Kidney (tissue), 14 donors: ENCODE results near the gene SF3A1. TPM values are rescaled to one million over a fixed set of nuclear protein-coding genes. Genes with fewer than 3 reads are reported as not detected.

ENCODE experiments used
- DNase-seq, 5 donors: peaks; one replicate each; pipeline ENCODE4 v3.0.0-alpha.2; 2013 to 2020
- FAIRE-seq: peaks from 2 replicates; lab custom pipeline; 2012; peaks lifted over from hg19 to GRCh38; lab: Jason Lieb, UNC
- H3K27ac ChIP-seq, 2 donors: one replicate each; pipeline ENCODE4 v1.7.0; 2013; ENCODE audit warnings: low read depth in 2 of 2, low read length in 2 of 2, inconsistent platforms in 1 of 2
- H3K27me3 ChIP-seq: one replicate; pipeline ENCODE4 v1.7.1; 2013; ENCODE audit warnings: low read length, inconsistent platforms; ENCODE audit not compliant: control insufficient read depth, insufficient read depth
- H3K36me3 ChIP-seq, 3 donors: one replicate each; pipeline versions ENCODE4 v1.7.0 to v1.7.1; 2013; ENCODE audit warnings: low read length in 3 of 3, control low read depth in 1 of 3, inconsistent platforms in 1 of 3; ENCODE audit not compliant: insufficient read depth in 3 of 3, control insufficient read depth in 2 of 3
- H3K4me1 ChIP-seq, 3 donors: one replicate each; pipeline versions ENCODE4 v1.7.0 to v1.7.1; 2013; ENCODE audit warnings: low read length in 3 of 3, inconsistent platforms in 1 of 3, low read depth in 1 of 3; ENCODE audit not compliant: control insufficient read depth in 2 of 3, insufficient read depth in 2 of 3
- H3K4me3 ChIP-seq, 3 donors: one replicate each; pipeline versions ENCODE4 v1.7.0 to v1.8.1; 2013; ENCODE audit warnings: low read length in 3 of 3, control low read depth in 1 of 3, inconsistent platforms in 1 of 3
- H3K9ac ChIP-seq, 3 donors: one replicate each; pipeline versions ENCODE4 v1.7.0 to v1.7.1; 2013; ENCODE audit warnings: low read length in 3 of 3, control low read depth in 1 of 3, inconsistent platforms in 1 of 3
- H3K9me3 ChIP-seq, 3 donors: one replicate each; pipeline versions ENCODE4 v1.7.0 to v1.7.1; 2013; ENCODE audit warnings: low read length in 3 of 3, control low read depth in 1 of 3, inconsistent platforms in 1 of 3; ENCODE audit not compliant: control insufficient read depth in 2 of 3, insufficient read depth in 1 of 3
- CTCF ChIP-seq: IDR thresholded peaks from 3 replicates; pipeline ENCODE4 v1.5.1; 2012; ENCODE audit warnings: mild to moderate bottlenecking, moderate library complexity, borderline replicate concordance; ENCODE audit not compliant: insufficient read depth; ENCODE audit errors: extremely low read depth
- intact Hi-C: fragments of 100-400 bp; cut with DNase I; formaldehyde crosslinking; loops from one replicate; pipeline ENCODE4 v1.11.1; 2022
- polyA plus RNA-seq: library from polyadenylated mRNA; stranded (reverse); fragments of 350-450 nt; fragmentation: Illumina TruSeq; extraction: RNeasy Lipid Tissue Mini Kit (QIAGEN cat#74804); gene quantifications from one replicate; pipeline ENCODE4 v1.2.3, GENCODE V29; 2014; ENCODE audit warnings: low read depth, low replicate concordance; ENCODE audit not compliant: insufficient read depth
- total RNA-seq: library from RNA; stranded (reverse); fragmentation: NEBNext Ultra II Directional; extraction: Animal tissue kit (Norgen Biotek cat#: 25700); gene quantifications from one replicate; pipeline ENCODE4 v1.2.1, GENCODE V29; 2021
- donor health status: control.
- donor health status: control.
- donor health status: control.
- donor health status: control.
- donor health status: control.
- donor health status: DM: yes; HTN: yes; CAD: no.
- donor health status: Normal renal cell carcinoma (clear cell type).

Gene SF3A1
- total and polyA plus RNA-seq, 2 donors from 2014 or later: 23.7 to 179 TPM

GRCh38 chr22:30365891-30366290 lies 9.2 kb upstream of the SF3A1 start:
- Histone ChIP-seq H3K27ac (no peak overlapping the region), H3K9ac (no peak overlapping the region), H3K4me1 (no peaks in the 10 kb centered on the region), H3K36me3 (peaks cover 0 to 4% (median 0%) of the 10 kb centered on the region in 3 donors), H3K4me3 (no peak overlapping the region), H3K27me3 (no peaks in the 10 kb centered on the region), H3K9me3 (no peaks in the 10 kb centered on the region)
- intact Hi-C loops: no loop called here
- no peak for TF ChIP-seq CTCF
- DNase-seq: no peak
- no peak for FAIRE-seq

GRCh38 chr22:30362651-30363281 lies 6.1 kb upstream of the SF3A1 start:
- intact Hi-C loops: no loop called here
- Histone ChIP-seq H3K27me3 (no peaks in the 10 kb centered on the region), H3K27ac (no peak overlapping the region), H3K4me3 (no peak overlapping the region), H3K36me3 (peaks cover 0 to 4% (median 0%) of the 10 kb centered on the region in 3 donors), H3K4me1 (no peaks in the 10 kb centered on the region), H3K9ac (no peak overlapping the region), H3K9me3 (no peaks in the 10 kb centered on the region)
- FAIRE-seq (no peak), DNase-seq (no peak)
- TF ChIP-seq CTCF: no peak

- Histone ChIP-seq H3K4me1 (peaks cover 0 to 1% (median 0%) of the 10 kb centered on the region in 3 donors), H3K9ac (no peak overlapping the region), H3K27me3 (no peaks in the 10 kb centered on the region), H3K9me3 (no peaks in the 10 kb centered on the region), H3K36me3 (peaks cover 0 to 4% (median 0%) of the 10 kb centered on the region in 3 donors), H3K4me3 (no peak overlapping the region), H3K27ac (no peak overlapping the region)
- intact Hi-C loops: no loop called here
- no peak for DNase-seq
- no peak for TF ChIP-seq CTCF
- FAIRE-seq: no peak
Measured at GRCh38 chr22:30361916-30362650, 5.4 kb upstream of the SF3A1 start.
